ENCODE data around the gene KATNBL1.

DNA sequence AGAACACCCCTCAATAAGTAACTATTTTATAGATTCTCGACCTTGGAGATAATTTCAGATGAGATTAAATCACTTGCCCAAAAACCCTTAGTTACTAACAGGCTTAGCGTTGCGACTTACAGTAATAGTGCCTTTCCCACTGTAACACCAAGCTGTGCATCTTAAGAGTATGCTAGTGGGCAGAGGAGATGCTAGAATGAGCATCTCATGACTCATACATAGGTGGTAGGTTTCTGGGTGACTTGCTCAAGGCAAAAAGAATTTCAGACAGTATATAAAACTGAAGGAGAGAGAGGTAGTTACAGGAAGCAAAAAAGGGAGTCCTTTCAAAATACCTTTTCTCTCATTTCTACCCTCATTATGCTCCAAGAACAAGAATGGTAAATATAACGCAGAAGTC, 3.9 kb downstream of the KATNBL1 start:
- TF ChIP-seq, protein P1, sequence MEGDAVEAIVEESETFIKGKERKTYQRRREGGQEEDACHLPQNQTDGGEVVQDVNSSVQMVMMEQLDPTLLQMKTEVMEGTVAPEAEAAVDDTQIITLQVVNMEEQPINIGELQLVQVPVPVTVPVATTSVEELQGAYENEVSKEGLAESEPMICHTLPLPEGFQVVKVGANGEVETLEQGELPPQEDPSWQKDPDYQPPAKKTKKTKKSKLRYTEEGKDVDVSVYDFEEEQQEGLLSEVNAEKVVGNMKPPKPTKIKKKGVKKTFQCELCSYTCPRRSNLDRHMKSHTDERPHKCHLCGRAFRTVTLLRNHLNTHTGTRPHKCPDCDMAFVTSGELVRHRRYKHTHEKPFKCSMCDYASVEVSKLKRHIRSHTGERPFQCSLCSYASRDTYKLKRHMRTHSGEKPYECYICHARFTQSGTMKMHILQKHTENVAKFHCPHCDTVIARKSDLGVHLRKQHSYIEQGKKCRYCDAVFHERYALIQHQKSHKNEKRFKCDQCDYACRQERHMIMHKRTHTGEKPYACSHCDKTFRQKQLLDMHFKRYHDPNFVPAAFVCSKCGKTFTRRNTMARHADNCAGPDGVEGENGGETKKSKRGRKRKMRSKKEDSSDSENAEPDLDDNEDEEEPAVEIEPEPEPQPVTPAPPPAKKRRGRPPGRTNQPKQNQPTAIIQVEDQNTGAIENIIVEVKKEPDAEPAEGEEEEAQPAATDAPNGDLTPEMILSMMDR (IDR thresholded peaks at IDR 0.05): no peak
- TF ChIP-seq POLR2A (IDR thresholded peaks at IDR 0.05): no peak

All from esophagus squamous epithelium (tissue), 4 donors.